ENCODE measurements around the gene AKAP10. TPM values are rescaled to one million over a fixed set of nuclear protein-coding genes. Genes with fewer than 3 reads are reported as not detected.

Gene AKAP10
- total and polyA plus RNA-seq, 9 donors = 13.9 to 40.3 (median 28.9) TPM

GRCh38 chr17:19946921-19947320 is 30.7 kb downstream of the AKAP10 start:
- TF ChIP-seq EP300 (IDR thresholded peaks at IDR 0.05) = no peak
- TF ChIP-seq POLR2A (IDR thresholded peaks at IDR 0.05) = no peak
- no peak for TF ChIP-seq CTCF (IDR thresholded peaks at IDR 0.05)
- Histone ChIP-seq H3K27ac (no peak overlapping the region), H3K9me3 (no peaks in the 10 kb centered on the region), H3K4me3 (no peak overlapping the region), H3K27me3 (no peaks in the 10 kb centered on the region), H3K36me3 (no peaks in the 10 kb centered on the region), H3K4me1 (ENCODE audit: insufficient read depth) (peaks cover 3% of the 10 kb centered on the region)
- WGBS, 3 donors = 95 to 98% (median 97%) methylated on average over 20 of the region's 20 CpGs
- no peak for DNase-seq
- intact Hi-C loops (cut with DNase I) = no loop called here

GRCh38 chr17:19945009-19945626 is 32.5 kb downstream of the AKAP10 start:
- intact Hi-C loops (cut with DNase I) = no loop called here
- peaks cover 3% of the 10 kb centered on the region for H3K4me1 ChIP-seq (ENCODE audit: insufficient read depth)
- WGBS, 3 donors = 92 to 95% (median 95%) methylated on average over 2 of the region's 2 CpGs

GRCh38 chr17:19943599-19943998 is 34.0 kb downstream of the AKAP10 start:
- Histone ChIP-seq H3K4me1 (ENCODE audit: insufficient read depth) (peaks cover 1% of the 10 kb centered on the region), H3K4me3 (no peak overlapping the region), H3K27ac (no peak overlapping the region), H3K36me3 (no peaks in the 10 kb centered on the region), H3K27me3 (no peaks in the 10 kb centered on the region), H3K9me3 (no peaks in the 10 kb centered on the region)
- TF ChIP-seq EP300 (IDR thresholded peaks at IDR 0.05) = no peak
- no peak for TF ChIP-seq POLR2A (IDR thresholded peaks at IDR 0.05)
- TF ChIP-seq CTCF (IDR thresholded peaks at IDR 0.05) = no peak
- DNase-seq = no peak
- intact Hi-C loops (cut with DNase I) = no loop called here

More at GRCh38 chr17:19945009-19945626, 32.5 kb downstream of the AKAP10 start:
- no peaks in the 10 kb centered on the region for H3K27me3 ChIP-seq
- no peaks in the 10 kb centered on the region for H3K9me3 ChIP-seq
- no peaks in the 10 kb centered on the region for H3K36me3 ChIP-seq
- TF ChIP-seq EP300 (IDR thresholded peaks at IDR 0.05) (no peak), CTCF (IDR thresholded peaks at IDR 0.05) (no peak), POLR2A (IDR thresholded peaks at IDR 0.05) (no peak)
- DNase-seq = no peak
- H3K27ac ChIP-seq = no peak overlapping the region
- no peak overlapping the region for H3K4me3 ChIP-seq

GRCh38 chr17:19943026-19943425 is 34.6 kb downstream of the AKAP10 start:
- H3K27ac ChIP-seq = no peak overlapping the region
- no peaks in the 10 kb centered on the region for H3K27me3 ChIP-seq
- no peaks in the 10 kb centered on the region for H3K4me1 ChIP-seq (ENCODE audit: insufficient read depth)
- H3K36me3 ChIP-seq = no peaks in the 10 kb centered on the region
- intact Hi-C loops (cut with DNase I) = no loop called here
- DNase-seq = no peak
- TF ChIP-seq CTCF (IDR thresholded peaks at IDR 0.05) (no peak), EP300 (IDR thresholded peaks at IDR 0.05) (no peak), POLR2A (IDR thresholded peaks at IDR 0.05) (no peak)
- no peak overlapping the region for H3K4me3 ChIP-seq
- no peaks in the 10 kb centered on the region for H3K9me3 ChIP-seq
- 87 to 90% (median 87%) methylated on average over 5 of the region's 5 CpGs for WGBS, 3 donors
